ENCODE measurements around the gene SLFN12.

The SLFN12 gene

GRCh38 chr17:35453171-35453570, 20.9 kb upstream of the SLFN12 start:
- TF ChIP-seq EZH2 (IDR thresholded peaks at IDR 0.05) (no peak), FOXP2 (optimal IDR thresholded peaks at IDR 0.05; ENCODE audit: control extremely low read depth, extremely low read length, insufficient read depth) (no peak), POLR2AphosphoS5 (IDR thresholded peaks at IDR 0.05; ENCODE audit: borderline replicate concordance, low read depth, low read length) (no peak)
- H3K27ac ChIP-seq: no peak overlapping the region
- no peaks in the 10 kb centered on the region for H3K36me3 ChIP-seq (ENCODE audit: insufficient read depth, low read length)
- DNase-seq (ENCODE audit: low read depth, low spot score): no peak
- H3K9me3 ChIP-seq (ENCODE audit: low read depth, low read length): no peaks in the 10 kb centered on the region
- no peak overlapping the region for H3K4me3 ChIP-seq
- H3K9ac ChIP-seq (ENCODE audit: insufficient read length): no peak overlapping the region

GRCh38 chr17:35449371-35449931, 17.2 kb upstream of the SLFN12 start:
- no peak overlapping the region for H3K9ac ChIP-seq (ENCODE audit: insufficient read length)
- no peak for DNase-seq (ENCODE audit: low read depth, low spot score)
- TF ChIP-seq EZH2 (IDR thresholded peaks at IDR 0.05) (no peak), FOXP2 (optimal IDR thresholded peaks at IDR 0.05; ENCODE audit: control extremely low read depth, extremely low read length, insufficient read depth) (no peak), POLR2AphosphoS5 (IDR thresholded peaks at IDR 0.05; ENCODE audit: borderline replicate concordance, low read depth, low read length) (no peak)
- H3K27ac ChIP-seq: no peak overlapping the region
- no peaks in the 10 kb centered on the region for H3K36me3 ChIP-seq (ENCODE audit: insufficient read depth, low read length)
- no peak overlapping the region for H3K4me3 ChIP-seq
- no peaks in the 10 kb centered on the region for H3K9me3 ChIP-seq (ENCODE audit: low read depth, low read length)

- TF ChIP-seq FOXP2 (optimal IDR thresholded peaks at IDR 0.05; ENCODE audit: control extremely low read depth, extremely low read length, insufficient read depth): no peak
- no peak for TF ChIP-seq POLR2AphosphoS5 (IDR thresholded peaks at IDR 0.05; ENCODE audit: borderline replicate concordance, low read depth, low read length)
- TF ChIP-seq EZH2 (IDR thresholded peaks at IDR 0.05): no peak
- Histone ChIP-seq H3K9ac (ENCODE audit: insufficient read length) (no peak overlapping the region), H3K9me3 (ENCODE audit: low read depth, low read length) (no peaks in the 10 kb centered on the region), H3K36me3 (ENCODE audit: insufficient read depth, low read length) (no peaks in the 10 kb centered on the region), H3K27ac (no peak overlapping the region), H3K4me3 (no peak overlapping the region)
- DNase-seq (ENCODE audit: low read depth, low spot score): no peak
Observed at GRCh38 chr17:35448899-35449227, 16.6 kb upstream of the SLFN12 start.

GRCh38 chr17:35448214-35448898, 16.1 kb upstream of the SLFN12 start, which contains the start of gene SLFN13:
SLFN13 (minus strand) TSS chr17:35448766; CDS start chr17:35445680, 3,086 bp downstream.
- no peak within 1 kb of the TSS for H3K9ac ChIP-seq (ENCODE audit: insufficient read length)
- no peak for DNase-seq (ENCODE audit: low read depth, low spot score)
- H3K9me3 ChIP-seq (ENCODE audit: low read depth, low read length): no peaks in the 10 kb centered on the region
- no peaks in the 10 kb centered on the region for H3K36me3 ChIP-seq (ENCODE audit: insufficient read depth, low read length)
- TF ChIP-seq FOXP2 (optimal IDR thresholded peaks at IDR 0.05; ENCODE audit: control extremely low read depth, extremely low read length, insufficient read depth) (no peak), EZH2 (IDR thresholded peaks at IDR 0.05) (no peak), POLR2AphosphoS5 (IDR thresholded peaks at IDR 0.05; ENCODE audit: borderline replicate concordance, low read depth, low read length) (no peak)
- no peak within 1 kb of the TSS for H3K4me3 ChIP-seq
- H3K27ac ChIP-seq: no peak within 1 kb of the TSS

- Histone ChIP-seq H3K36me3 (ENCODE audit: insufficient read depth, low read length) (no peaks in the 10 kb centered on the region), H3K9me3 (ENCODE audit: low read depth, low read length) (no peaks in the 10 kb centered on the region), H3K27ac (no peak overlapping the region), H3K9ac (ENCODE audit: insufficient read length) (no peak overlapping the region), H3K4me3 (no peak overlapping the region)
- TF ChIP-seq EZH2 (IDR thresholded peaks at IDR 0.05) (no peak), FOXP2 (optimal IDR thresholded peaks at IDR 0.05; ENCODE audit: control extremely low read depth, extremely low read length, insufficient read depth) (no peak), POLR2AphosphoS5 (IDR thresholded peaks at IDR 0.05; ENCODE audit: borderline replicate concordance, low read depth, low read length) (no peak)
- no peak for DNase-seq (ENCODE audit: low read depth, low spot score)
Observed at GRCh38 chr17:35447499-35447898, 15.2 kb upstream of the SLFN12 start.

GRCh38 chr17:35438433-35438832, 6.1 kb upstream of the SLFN12 start:
- TF ChIP-seq POLR2AphosphoS5 (IDR thresholded peaks at IDR 0.05; ENCODE audit: borderline replicate concordance, low read depth, low read length) (no peak), EZH2 (IDR thresholded peaks at IDR 0.05) (no peak), FOXP2 (optimal IDR thresholded peaks at IDR 0.05; ENCODE audit: control extremely low read depth, extremely low read length, insufficient read depth) (no peak)
- H3K9ac ChIP-seq (ENCODE audit: insufficient read length): no peak overlapping the region
- no peaks in the 10 kb centered on the region for H3K36me3 ChIP-seq (ENCODE audit: insufficient read depth, low read length)
- H3K4me3 ChIP-seq: no peak overlapping the region
- H3K27ac ChIP-seq: peak overlapping the region; percentile 80
- no peak for DNase-seq (ENCODE audit: low read depth, low spot score)
- no peaks in the 10 kb centered on the region for H3K9me3 ChIP-seq (ENCODE audit: low read depth, low read length)

- DNase-seq (ENCODE audit: low read depth, low spot score): peak; percentile 87
- Histone ChIP-seq H3K4me3 (peak overlapping the region; percentile 29), H3K9me3 (ENCODE audit: low read depth, low read length) (no peaks in the 10 kb centered on the region), H3K27ac (peak overlapping the region; percentile 90), H3K36me3 (ENCODE audit: insufficient read depth, low read length) (no peaks in the 10 kb centered on the region), H3K9ac (ENCODE audit: insufficient read length) (no peak overlapping the region)
- TF ChIP-seq POLR2AphosphoS5 (IDR thresholded peaks at IDR 0.05; ENCODE audit: borderline replicate concordance, low read depth, low read length) (no peak), FOXP2 (optimal IDR thresholded peaks at IDR 0.05; ENCODE audit: control extremely low read depth, extremely low read length, insufficient read depth) (peak; percentile 72), EZH2 (IDR thresholded peaks at IDR 0.05) (no peak)
Observed at GRCh38 chr17:35433075-35433894, 985 bp upstream of the SLFN12 start.

- no peaks in the 10 kb centered on the region for H3K9me3 ChIP-seq (ENCODE audit: low read depth, low read length)
- H3K36me3 ChIP-seq (ENCODE audit: insufficient read depth, low read length): no peaks in the 10 kb centered on the region
- no peak overlapping the region for H3K4me3 ChIP-seq
- TF ChIP-seq POLR2AphosphoS5 (IDR thresholded peaks at IDR 0.05; ENCODE audit: borderline replicate concordance, low read depth, low read length): no peak
- TF ChIP-seq FOXP2 (optimal IDR thresholded peaks at IDR 0.05; ENCODE audit: control extremely low read depth, extremely low read length, insufficient read depth): no peak
- no peak for TF ChIP-seq EZH2 (IDR thresholded peaks at IDR 0.05)
- H3K9ac ChIP-seq (ENCODE audit: insufficient read length): no peak overlapping the region
- H3K27ac ChIP-seq: no peak overlapping the region
- DNase-seq (ENCODE audit: low read depth, low spot score): no peak
Observed at GRCh38 chr17:35429702-35430101, 2.6 kb downstream of the SLFN12 start.

Measured in SK-N-MC (cell line).